Psoas muscle (tissue), 8 donors: ENCODE measurements around the gene SPTBN1. TPM values are rescaled to one million over a fixed set of nuclear protein-coding genes. Genes with fewer than 3 reads are reported as not detected.
A peak's percentile ranks its signal among the peaks of the same experiment; 100 is the strongest.

ENCODE experiments used
- ATAC-seq, 4 donors: fragments of 200-7000 bp; cut with Tn5 transposase; one replicate each; pipeline ENCODE4 v1.9.1; 2020; ENCODE audit warnings: moderate library complexity in 3 of 4, mild to moderate bottlenecking in 2 of 4
- DNase-seq, 2 donors: peaks; one replicate each; pipeline ENCODE4 v3.0.0-alpha.2; 2020
- H3K27ac ChIP-seq: fragments of 200-600 bp; one replicate; pipeline ENCODE4 v1.8.0; 2022
- H3K27me3 ChIP-seq, 3 donors: fragments of 200-600 bp in 1 of 3; one replicate each; pipeline versions ENCODE4 v1.6.1 to v1.8.0; 2013 to 2022; ENCODE audit warnings: low read length in 2 of 3, mild to moderate bottlenecking in 2 of 3, moderate library complexity in 1 of 3; ENCODE audit not compliant: insufficient read depth in 3 of 3
- H3K36me3 ChIP-seq, 2 donors: fragments of 200-600 bp in 1 of 2; one replicate each; pipeline versions ENCODE4 v1.6.1 to v1.8.0; 2013 to 2022; ENCODE audit warnings: low read depth in 1 of 2, mild to moderate bottlenecking in 1 of 2, moderate library complexity in 1 of 2; ENCODE audit not compliant: insufficient read depth in 1 of 2
- H3K4me1 ChIP-seq: fragments of 200-600 bp; one replicate; pipeline ENCODE4 v1.8.0; 2022
- H3K4me3 ChIP-seq: fragments of 200-600 bp; one replicate; pipeline ENCODE4 v1.8.0; 2022; ENCODE audit warnings: mild to moderate bottlenecking
- H3K9me3 ChIP-seq: fragments of 200-600 bp; one replicate; pipeline ENCODE4 v1.8.0; 2022
- WGBS, 3 donors: extraction: QIAGEN DNeasy Blood & Tissue Kit; methylation state at CpG; one replicate each; pipeline versions ENCODE4 v1.1.6 to v1.1.7; 2013; 5-methylcytosine and 5-hydroxymethylcytosine counted together
- intact Hi-C, 2 donors: fragments of 100-400 bp; cut with DNase I; formaldehyde crosslinking; loops; one replicate each; pipeline versions ENCODE4 v1.11.0 to v1.14.2; 2022
- polyA plus RNA-seq, 3 donors: library from polyadenylated mRNA; stranded (reverse); fragments of 200-250 nt; gene quantifications; one replicate each; pipeline ENCODE4 v1.2.3, GENCODE V29; 2013
- total RNA-seq, 4 donors: library from RNA; stranded (reverse); fragmentation: NEBNext Ultra II Directional in 2 of 4; extraction: Animal tissue kit (Norgen Biotek cat#: 25700) in 2 of 4; gene quantifications; one replicate each; pipeline versions ENCODE4 v1.2.1 to v1.2.4, GENCODE V29; 2021 to 2023
- TF ChIP-seq, protein P1 (sequence below): fragments of 200-600 bp; IDR thresholded peaks from one replicate; pipeline ENCODE4 v1.8.0; 2022; ENCODE audit warnings: antibody characterized with exemption
- donor health status: healthy with polysubstance abuse.
- donor health status: DM: no; HTN: no; CAD: no; lungs with moderate emphysema.
- donor health status: Bipolar disorder and iron deficiency.
- donor health status: healthy.
- donor health status: DM: yes; HTN: yes; CAD: no.
- donor health status: DM: no; HTN: no; CAD: no.
- donor health status: DM: no; HTN: no; CAD: no.
- donor health status: DM: yes; HTN: yes; CAD: no.

The SPTBN1 gene
- total and polyA plus RNA-seq, 7 donors = 22.9 to 180 (median 87.8) TPM

DNA sequence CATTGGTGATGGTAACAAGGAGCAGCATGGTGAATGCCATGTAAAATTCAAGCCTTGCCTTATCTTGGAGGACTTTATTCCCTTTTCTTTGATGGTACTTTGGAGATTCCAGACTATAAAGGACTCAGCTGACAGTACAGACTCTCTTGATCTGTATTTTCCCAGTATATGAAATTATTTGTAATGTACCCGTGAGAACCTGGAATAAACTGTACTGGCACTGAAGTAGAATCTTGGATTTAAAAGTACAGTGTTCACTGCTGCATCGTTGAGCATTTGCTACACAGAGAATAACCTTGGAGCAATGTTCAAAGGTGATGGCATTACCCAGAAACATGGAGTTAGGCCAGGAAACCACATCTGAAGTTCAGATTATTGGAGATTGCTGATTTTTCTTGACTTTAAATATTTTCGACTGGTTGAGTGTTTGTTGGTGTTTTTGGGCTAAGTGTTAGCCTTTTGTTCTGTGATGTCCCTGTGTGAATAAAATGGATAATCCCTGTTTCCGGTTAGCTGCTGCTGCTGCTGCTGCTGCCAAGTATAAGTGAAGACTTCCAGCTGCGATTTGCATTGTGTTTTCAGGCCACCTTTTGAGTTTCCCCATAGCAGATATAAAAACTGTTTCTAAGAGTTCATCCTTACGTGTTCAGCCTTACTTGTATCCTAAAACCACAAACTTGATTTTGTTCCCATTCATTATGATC lies 122.0 kb downstream of the SPTBN1 start:
- Histone ChIP-seq H3K27me3 (no peaks in the 10 kb centered on the region), H3K27ac (peak overlapping the region; percentile 32), H3K4me3 (no peak overlapping the region), H3K36me3 (no peaks in the 10 kb centered on the region), H3K4me1 (peaks cover 53% of the 10 kb centered on the region), H3K9me3 (no peaks in the 10 kb centered on the region)
- no peak for DNase-seq
- TF ChIP-seq, protein P1, sequence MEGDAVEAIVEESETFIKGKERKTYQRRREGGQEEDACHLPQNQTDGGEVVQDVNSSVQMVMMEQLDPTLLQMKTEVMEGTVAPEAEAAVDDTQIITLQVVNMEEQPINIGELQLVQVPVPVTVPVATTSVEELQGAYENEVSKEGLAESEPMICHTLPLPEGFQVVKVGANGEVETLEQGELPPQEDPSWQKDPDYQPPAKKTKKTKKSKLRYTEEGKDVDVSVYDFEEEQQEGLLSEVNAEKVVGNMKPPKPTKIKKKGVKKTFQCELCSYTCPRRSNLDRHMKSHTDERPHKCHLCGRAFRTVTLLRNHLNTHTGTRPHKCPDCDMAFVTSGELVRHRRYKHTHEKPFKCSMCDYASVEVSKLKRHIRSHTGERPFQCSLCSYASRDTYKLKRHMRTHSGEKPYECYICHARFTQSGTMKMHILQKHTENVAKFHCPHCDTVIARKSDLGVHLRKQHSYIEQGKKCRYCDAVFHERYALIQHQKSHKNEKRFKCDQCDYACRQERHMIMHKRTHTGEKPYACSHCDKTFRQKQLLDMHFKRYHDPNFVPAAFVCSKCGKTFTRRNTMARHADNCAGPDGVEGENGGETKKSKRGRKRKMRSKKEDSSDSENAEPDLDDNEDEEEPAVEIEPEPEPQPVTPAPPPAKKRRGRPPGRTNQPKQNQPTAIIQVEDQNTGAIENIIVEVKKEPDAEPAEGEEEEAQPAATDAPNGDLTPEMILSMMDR = no peak
- WGBS, 3 donors = 18 to 30% (median 20%) methylated on average over 6 of the region's 6 CpGs
- no peak for ATAC-seq
- intact Hi-C loops = no loop called here

DNA sequence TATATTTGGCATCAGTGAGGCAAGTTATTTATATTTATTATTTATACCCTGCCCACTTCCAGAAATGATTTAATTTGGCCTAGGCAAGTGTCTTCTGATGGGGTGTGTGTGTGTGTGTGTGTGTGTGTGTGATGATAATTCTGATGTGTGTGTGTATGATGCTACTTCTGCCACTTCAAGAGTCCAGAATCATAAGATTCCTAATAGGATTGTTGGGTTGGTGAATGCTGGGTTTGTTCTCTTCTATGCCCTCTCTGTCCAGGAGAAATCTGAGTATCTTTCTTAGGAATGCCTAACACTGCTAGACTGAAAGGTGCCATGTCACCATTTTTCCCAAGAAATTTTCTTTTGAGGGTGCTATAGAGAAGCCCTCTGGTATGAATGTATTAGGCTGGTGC lies 122.5 kb downstream of the SPTBN1 start:
- Histone ChIP-seq H3K27me3 (no peaks in the 10 kb centered on the region), H3K9me3 (no peaks in the 10 kb centered on the region), H3K4me1 (peaks cover 53% of the 10 kb centered on the region), H3K27ac (no peak overlapping the region), H3K36me3 (no peaks in the 10 kb centered on the region), H3K4me3 (no peak overlapping the region)
- DNase-seq (no peak), ATAC-seq (peak in 1 of 4 donors; percentile 50)
- intact Hi-C loops = no loop called here
- TF ChIP-seq, protein P1 = no peak

DNA sequence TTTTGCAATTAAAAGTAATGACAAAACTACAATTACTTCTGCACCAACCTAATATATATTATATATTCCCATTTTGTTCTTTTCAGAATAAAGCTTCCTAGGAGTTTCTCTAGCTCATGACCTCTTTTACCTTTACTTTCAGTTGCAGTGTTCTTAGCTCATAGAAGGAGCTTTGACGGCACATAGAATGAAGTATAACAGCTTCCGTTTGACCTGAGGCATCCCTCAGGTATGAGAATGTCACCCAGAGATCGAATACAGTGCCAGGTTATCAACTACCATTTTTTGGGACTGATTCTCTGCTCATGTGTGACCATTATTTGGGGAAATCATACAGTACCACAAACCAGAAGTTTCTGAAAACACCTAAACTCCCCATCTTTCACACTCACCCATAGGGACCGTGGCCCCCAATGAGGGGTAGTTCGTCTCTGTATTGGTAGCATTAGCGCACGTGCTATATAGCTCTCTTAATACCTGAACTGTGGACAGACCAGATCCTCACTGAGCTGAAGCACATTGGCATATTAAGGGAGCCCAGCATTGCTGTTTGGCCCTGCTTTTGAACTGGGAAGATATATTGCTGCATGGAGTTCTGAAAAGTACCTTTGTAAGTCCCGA lies 123.0 kb downstream of the SPTBN1 start:
- intact Hi-C loops = no loop called here
- 83 to 89% (median 89%) methylated on average over 8 of the region's 8 CpGs for WGBS, 3 donors
- Histone ChIP-seq H3K36me3 (no peaks in the 10 kb centered on the region), H3K27me3 (no peaks in the 10 kb centered on the region), H3K4me3 (no peak overlapping the region), H3K4me1 (peaks cover 51% of the 10 kb centered on the region), H3K9me3 (no peaks in the 10 kb centered on the region), H3K27ac (no peak overlapping the region)
- DNase-seq = no peak
- TF ChIP-seq, protein P1 = no peak
- no peak for ATAC-seq

DNA sequence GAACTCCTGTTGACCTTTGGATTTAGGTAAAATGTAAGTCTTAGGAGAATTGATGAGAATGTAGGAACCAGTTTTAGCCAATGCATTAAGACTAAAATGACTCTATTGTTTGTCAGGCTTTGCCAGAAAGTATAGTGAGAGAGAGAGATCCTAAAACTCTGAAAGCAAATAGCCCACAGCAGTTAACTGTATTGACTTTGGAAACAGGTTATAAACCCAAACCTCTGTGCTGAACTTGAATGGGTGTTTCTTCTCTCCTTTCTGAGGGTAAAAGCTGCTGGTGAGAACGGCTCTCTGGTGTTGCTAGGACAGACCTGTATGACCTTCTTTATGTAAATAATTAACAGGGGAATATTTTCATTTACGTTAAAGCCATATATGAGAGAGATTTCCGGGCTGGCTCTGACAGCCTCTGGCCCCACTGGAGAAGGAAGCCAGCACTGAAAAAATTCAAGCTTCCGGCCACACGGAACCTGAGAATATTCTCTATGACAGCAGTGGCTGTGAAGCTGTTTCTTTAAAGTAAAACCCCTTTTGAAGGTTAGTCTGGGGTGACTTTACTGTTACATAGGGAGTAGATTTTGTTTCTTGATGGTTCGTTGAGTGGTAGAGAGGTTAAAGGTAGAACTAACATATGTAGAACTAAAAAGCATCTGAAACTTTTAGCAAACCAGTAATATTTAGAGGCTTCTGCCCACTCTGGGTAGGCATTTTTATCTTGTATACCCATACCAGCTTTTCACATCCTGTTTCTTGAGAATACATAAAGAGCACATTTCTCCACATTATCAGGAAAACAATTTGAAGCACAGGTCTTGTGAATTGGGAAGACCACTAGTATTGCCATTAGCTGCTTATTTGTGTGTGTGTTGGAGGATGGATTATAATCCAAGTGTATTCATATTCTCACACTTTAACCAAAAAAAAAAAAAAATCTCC lies 123.8 kb downstream of the SPTBN1 start:
- no peak for ATAC-seq
- TF ChIP-seq, protein P1 = no peak
- no peak for DNase-seq
- Histone ChIP-seq H3K9me3 (no peaks in the 10 kb centered on the region), H3K27ac (no peak overlapping the region), H3K4me3 (no peak overlapping the region), H3K27me3 (no peaks in the 10 kb centered on the region), H3K4me1 (peaks cover 58% of the 10 kb centered on the region), H3K36me3 (no peaks in the 10 kb centered on the region)
- intact Hi-C loops = no loop called here
- WGBS, 3 donors = 58 to 67% (median 63%) methylated on average over 6 of the region's 6 CpGs
